Smooth muscle cell (in vitro differentiated cells): ENCODE results near the gene ZFAND6. TPM values are rescaled to one million over a fixed set of nuclear protein-coding genes. Genes with fewer than 3 reads are reported as not detected.
A peak's percentile ranks its signal among the peaks of the same experiment; 100 is the strongest.

ENCODE experiments used
- DNase-seq: peaks from one replicate; lab custom pipeline; 2025; ENCODE audit not compliant: unreplicated experiment; lab: John Stamatoyannopoulos, UW
- H2AFZ ChIP-seq: fragments of 200-600 bp; sonication (generic); 2 replicates; pipeline ENCODE4 v1.6.0; 2016; ENCODE audit warnings: antibody characterized with exemption, low read depth, mild to moderate bottlenecking
- H3F3A ChIP-seq: fragments of 200-600 bp; sonication (generic); 2 replicates; pipeline ENCODE4 v1.6.0; 2017; ENCODE audit warnings: antibody characterized with exemption, low read depth
- H3K27ac ChIP-seq: fragments of 200-600 bp; sonication (generic); 2 replicates; pipeline ENCODE4 v1.5.1; 2016; ENCODE audit warnings: low read depth, mild to moderate bottlenecking
- H3K27me3 ChIP-seq: fragments of 200-600 bp; sonication (generic); 2 replicates; pipeline ENCODE4 v1.6.1; 2016; ENCODE audit warnings: low read depth, mild to moderate bottlenecking
- H3K36me3 ChIP-seq: fragments of 200-600 bp; sonication (generic); 2 replicates; pipeline ENCODE4 v1.5.1; 2016; ENCODE audit warnings: low read depth
- H3K4me1 ChIP-seq: fragments of 200-600 bp; sonication (generic); 2 replicates; pipeline ENCODE4 v1.5.1; 2016; ENCODE audit warnings: low read depth
- H3K4me2 ChIP-seq: fragments of 200-600 bp; sonication (generic); 2 replicates; pipeline ENCODE4 v1.6.0; 2016; ENCODE audit warnings: mild to moderate bottlenecking
- H3K4me3 ChIP-seq: fragments of 200-600 bp; sonication (generic); 2 replicates; pipeline ENCODE4 v1.5.1; 2016; ENCODE audit warnings: mild to moderate bottlenecking
- H3K79me2 ChIP-seq: fragments of 200-600 bp; sonication (generic); 2 replicates; pipeline ENCODE4 v1.6.0; 2016; ENCODE audit warnings: low read depth, mild to moderate bottlenecking
- H3K9ac ChIP-seq: fragments of 200-600 bp; sonication (generic); 2 replicates; pipeline ENCODE4 v1.6.0; 2016; ENCODE audit warnings: low read depth
- H3K9me3 ChIP-seq: fragments of 200-600 bp; sonication (generic); replicated peaks from 2 replicates; pipeline ENCODE4 v1.5.1; 2016; ENCODE audit warnings: low read depth
- H4K20me1 ChIP-seq: fragments of 200-600 bp; sonication (generic); 2 replicates; pipeline ENCODE4 v1.6.0; 2016; ENCODE audit warnings: low read depth
- CTCF ChIP-seq: fragments of 200-600 bp; sonication (generic); IDR thresholded peaks from 2 replicates; pipeline ENCODE4 v1.5.1; 2017; ENCODE audit warnings: borderline replicate concordance, mild to moderate bottlenecking, antibody characterized with exemption; ENCODE audit not compliant: insufficient read depth, poor library complexity, severe bottlenecking
- WGBS: methylation state at CpG from one replicate; pipeline ENCODE4 v1.1.7; 2016; ENCODE audit warnings: low lambda C conversion rate; 5-methylcytosine and 5-hydroxymethylcytosine counted together
- polyA plus RNA-seq: library from polyadenylated mRNA; unstranded; fragments of >200 nt; fragmentation: Nextera tagmentation; extraction: Ambion mirVana; gene quantifications from 2 replicates; pipeline ENCODE4 v1.2.1, GENCODE V29; 2016
- total RNA-seq: library from RNA; depleted of rRNA; stranded (reverse); fragments of >200 nt; gene quantifications from 2 replicates; pipeline ENCODE4 v1.2.3, GENCODE V29; 2014

Gene ZFAND6
- total and polyA plus RNA-seq, 2 experiments from 2014 or later, result 81.9 to 144 TPM

GRCh38 chr15:80093854-80094418 lies 34.5 kb downstream of the ZFAND6 start:
- DNase-seq, result no peak
- 91% methylated on average over 5 of the region's 5 CpGs for WGBS
- Histone ChIP-seq H3K9ac (no peak overlapping the region), H3K27ac (peak overlapping the region; percentile 23), H3K4me2 (no peak overlapping the region), H3K4me1 (no peaks in the 10 kb centered on the region), H3K9me3 (no peaks in the 10 kb centered on the region), H4K20me1 (peaks cover 100% of the 10 kb centered on the region), H3K4me3 (no peak overlapping the region), H3F3A (no peaks in the 10 kb centered on the region), H3K79me2 (peaks cover 95% of the 10 kb centered on the region), H2AFZ (no peak overlapping the region), H3K27me3 (no peaks in the 10 kb centered on the region), H3K36me3 (no peaks in the 10 kb centered on the region)
- TF ChIP-seq CTCF, result no peak

DNA sequence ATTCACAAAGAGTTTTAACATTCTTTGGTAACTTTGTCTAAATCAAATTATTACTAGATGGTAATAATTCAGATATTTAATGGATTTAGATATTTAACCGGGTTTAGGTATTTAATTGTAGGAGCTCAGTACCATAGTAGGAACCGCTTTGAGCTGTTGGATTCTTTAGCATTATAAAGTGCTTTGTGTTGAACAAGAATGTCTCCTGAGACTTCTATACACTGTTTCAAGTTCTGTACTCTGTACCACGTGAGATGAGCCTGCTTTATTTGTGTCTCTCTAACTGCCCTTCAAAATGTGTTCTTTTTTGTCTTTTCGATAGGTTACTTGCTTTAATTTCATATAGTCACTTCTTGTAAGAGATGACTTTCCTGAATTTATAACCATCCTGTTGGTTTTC lies 36.0 kb downstream of the ZFAND6 start:
- peaks cover 100% of the 10 kb centered on the region for H4K20me1 ChIP-seq
- no peak overlapping the region for H3K4me3 ChIP-seq
- WGBS, result 97% methylated on average over 4 of the region's 4 CpGs
- TF ChIP-seq CTCF, result no peak
- H3K9me3 ChIP-seq, result no peaks in the 10 kb centered on the region
- no peak overlapping the region for H3K9ac ChIP-seq
- no peaks in the 10 kb centered on the region for H3F3A ChIP-seq
- H3K79me2 ChIP-seq, result peaks cover 88% of the 10 kb centered on the region
- H3K4me1 ChIP-seq, result no peaks in the 10 kb centered on the region
- no peak overlapping the region for H3K4me2 ChIP-seq
- H3K36me3 ChIP-seq, result no peaks in the 10 kb centered on the region
- no peak for DNase-seq
- no peaks in the 10 kb centered on the region for H3K27me3 ChIP-seq
- no peak overlapping the region for H3K27ac ChIP-seq
- no peak overlapping the region for H2AFZ ChIP-seq

DNA sequence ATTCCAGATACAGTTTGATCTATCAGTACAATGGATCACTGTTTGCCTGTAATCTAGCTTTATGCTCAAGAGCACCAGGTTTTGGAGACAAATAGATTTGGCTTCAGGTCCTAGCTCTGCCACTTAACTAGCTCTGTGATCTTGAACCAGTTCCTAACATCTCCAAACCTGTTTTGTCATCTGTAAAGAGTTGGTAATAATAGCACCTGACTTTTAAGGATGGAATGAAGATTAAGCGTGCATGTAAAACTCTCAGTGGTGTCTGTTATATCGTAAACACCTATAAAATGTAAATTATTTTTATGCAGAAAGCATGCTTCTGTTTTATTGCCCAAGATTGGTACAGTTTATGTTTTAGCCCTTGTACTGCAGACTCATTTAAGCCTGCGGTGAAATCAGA lies 36.5 kb downstream of the ZFAND6 start:
- Histone ChIP-seq H3K4me2 (no peak overlapping the region), H3F3A (no peaks in the 10 kb centered on the region), H3K9ac (no peak overlapping the region), H3K4me1 (no peaks in the 10 kb centered on the region), H3K27me3 (no peaks in the 10 kb centered on the region), H3K79me2 (peaks cover 85% of the 10 kb centered on the region), H3K27ac (no peak overlapping the region), H3K36me3 (no peaks in the 10 kb centered on the region), H4K20me1 (peaks cover 100% of the 10 kb centered on the region), H2AFZ (no peak overlapping the region), H3K9me3 (no peaks in the 10 kb centered on the region), H3K4me3 (no peak overlapping the region)
- DNase-seq, result no peak
- WGBS, result 86% methylated on average over 3 of the region's 3 CpGs
- no peak for TF ChIP-seq CTCF

DNA sequence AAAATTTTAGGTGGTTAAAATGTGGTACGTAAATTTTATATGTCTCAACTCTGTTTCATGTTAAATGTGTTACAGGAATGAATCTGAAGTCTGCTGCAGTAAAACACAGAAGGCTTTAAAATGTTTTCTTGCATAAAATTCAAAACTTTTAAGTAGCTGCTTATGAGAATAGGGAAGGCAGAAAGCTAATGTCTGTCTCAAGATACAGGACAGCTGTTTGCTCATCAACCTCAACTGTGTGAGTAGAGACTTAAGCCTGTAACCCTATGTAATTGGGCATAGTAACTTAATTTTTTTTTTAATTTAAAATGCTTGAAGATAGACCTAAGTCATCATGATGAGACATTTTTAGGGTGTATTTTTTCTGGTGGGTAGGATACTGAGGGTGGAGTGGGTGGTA lies 38.9 kb downstream of the ZFAND6 start:
- H3K4me1 ChIP-seq, result no peaks in the 10 kb centered on the region
- no peak for DNase-seq
- no peak overlapping the region for H3K27ac ChIP-seq
- peaks cover 73% of the 10 kb centered on the region for H3K79me2 ChIP-seq
- H3K36me3 ChIP-seq, result no peaks in the 10 kb centered on the region
- no peaks in the 10 kb centered on the region for H3F3A ChIP-seq
- H3K9me3 ChIP-seq, result no peaks in the 10 kb centered on the region
- H3K4me2 ChIP-seq, result no peak overlapping the region
- peaks cover 97% of the 10 kb centered on the region for H4K20me1 ChIP-seq
- WGBS, result 96% methylated on average over 1 of the region's 1 CpG
- TF ChIP-seq CTCF, result no peak
- no peak overlapping the region for H3K9ac ChIP-seq
- H3K4me3 ChIP-seq, result no peak overlapping the region
- H2AFZ ChIP-seq, result no peak overlapping the region
- H3K27me3 ChIP-seq, result no peaks in the 10 kb centered on the region
